Spleen (tissue), 7 donors: ENCODE results near the gene FLVCR2.

ENCODE experiments used
- CTCF ChIP-seq, 11 experiments: fragments of 200-600 bp in 7 of 11; fragments of 450-650 bp in 4 of 11; sonication (generic) in 4 of 11; IDR thresholded peaks in 8 of 11; conservative IDR thresholded peaks in 3 of 11; 1 replicate in 7 of 11; 2 replicates in 4 of 11; pipeline versions ENCODE4 v1.4.0 to v1.8.0; 2016 to 2021; ENCODE audit warnings: antibody characterized with exemption in 11 of 11, inconsistent platforms in 4 of 11, mild to moderate bottlenecking in 1 of 11
- POLR2A ChIP-seq, 3 donors: fragments of 450-650 bp; IDR thresholded peaks; one replicate each; pipeline ENCODE4 v1.5.1; 2017; ENCODE audit warnings: antibody characterized with exemption in 3 of 3, mild to moderate bottlenecking in 1 of 3
- donor health status: DM: no; HTN: no; CAD: no; lungs with moderate emphysema.
- donor health status: DM: no; HTN: no; CAD: no.
- donor health status: DM: no; HTN: no; CAD: no.

DNA sequence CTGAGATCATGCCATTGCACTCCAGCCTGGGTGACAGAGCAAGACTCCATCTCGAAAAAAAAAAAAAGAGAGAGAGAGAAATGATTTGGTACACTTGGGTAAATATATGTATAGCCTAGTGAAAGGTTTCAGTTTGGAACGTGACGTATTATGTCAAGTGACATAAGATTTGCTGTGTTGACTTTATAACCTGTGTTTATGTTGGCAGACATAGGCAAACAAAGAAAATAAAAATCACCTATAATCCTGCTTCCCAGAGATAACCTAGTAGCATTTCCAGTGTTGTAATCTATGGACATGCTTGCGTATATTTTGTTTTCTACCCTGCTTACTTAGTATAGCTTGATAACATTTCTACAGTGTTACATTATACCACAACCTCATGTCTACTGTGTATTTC is 65.6 kb downstream of the FLVCR2 start:
- TF ChIP-seq POLR2A (IDR thresholded peaks at IDR 0.05) (no peak), CTCF (IDR thresholded peaks at IDR 0.05 in 8 of 11, conservative IDR thresholded peaks at IDR 0.05 in 3 of 11) (no peak)
